Liver (tissue), 9 donors: ENCODE results near the gene SDK2. TPM values are rescaled to one million over a fixed set of nuclear protein-coding genes. Genes with fewer than 3 reads are reported as not detected.

ENCODE experiments used
- DNase-seq: peaks from one replicate; pipeline ENCODE4 v3.0.0-alpha.2; 2017; ENCODE audit warnings: low spot score
- H3K27ac ChIP-seq, 2 donors: one replicate each; pipeline ENCODE4 v1.7.0; 2013; ENCODE audit warnings: inconsistent platforms in 2 of 2, low read length in 2 of 2, control low read depth in 1 of 2, low read depth in 1 of 2, mild to moderate bottlenecking in 1 of 2
- H3K27me3 ChIP-seq, 4 donors: one replicate each; pipeline versions ENCODE4 v1.6.1 to v1.7.0; 2013; ENCODE audit warnings: low read length in 3 of 4, inconsistent platforms in 1 of 4, mild to moderate bottlenecking in 1 of 4, moderate library complexity in 1 of 4; ENCODE audit not compliant: control insufficient read depth in 4 of 4, insufficient read depth in 4 of 4
- H3K36me3 ChIP-seq, 4 donors: one replicate each; pipeline versions ENCODE4 v1.6.1 to v1.7.0; 2013; ENCODE audit warnings: low read length in 3 of 4, mild to moderate bottlenecking in 3 of 4, low read depth in 1 of 4, moderate library complexity in 1 of 4; ENCODE audit not compliant: control insufficient read depth in 4 of 4, insufficient read depth in 3 of 4
- H3K4me1 ChIP-seq, 4 donors: one replicate each; pipeline versions ENCODE4 v1.6.1 to v1.7.0; 2013; ENCODE audit warnings: low read length in 3 of 4, mild to moderate bottlenecking in 3 of 4, moderate library complexity in 1 of 4; ENCODE audit not compliant: control insufficient read depth in 4 of 4, insufficient read depth in 4 of 4
- H3K4me3 ChIP-seq, 3 donors: one replicate each; pipeline versions ENCODE4 v1.6.1 to v1.7.0; 2013; ENCODE audit warnings: low read length in 3 of 3, control low read depth in 1 of 3, low read depth in 1 of 3, mild to moderate bottlenecking in 1 of 3
- H3K9ac ChIP-seq, 2 donors: one replicate each; pipeline ENCODE4 v1.7.0; 2013; ENCODE audit warnings: low read length in 2 of 2, mild to moderate bottlenecking in 2 of 2, moderate library complexity in 2 of 2, control low read depth in 1 of 2, low read depth in 1 of 2
- H3K9me3 ChIP-seq, 4 donors: one replicate each; pipeline versions ENCODE4 v1.6.1 to v1.7.0; 2013; ENCODE audit warnings: low read length in 3 of 4; ENCODE audit not compliant: control insufficient read depth in 4 of 4
- ATF3 ChIP-seq: IDR thresholded peaks from 2 replicates; pipeline ENCODE4 v1.6.1; 2016; ENCODE audit warnings: antibody characterized with exemption
- CTCF ChIP-seq: fragments of 150-350 bp; IDR thresholded peaks from 2 replicates; pipeline ENCODE4 v1.5.1; 2017; ENCODE audit warnings: improper control_type of control experiment, low read depth, low read length; ENCODE audit not compliant: missing input control
- FOXA1 ChIP-seq: IDR thresholded peaks from 2 replicates; pipeline ENCODE4 v1.6.1; 2016; ENCODE audit warnings: antibody characterized with exemption
- FOXA2 ChIP-seq: IDR thresholded peaks from 2 replicates; pipeline ENCODE4 v1.6.1; 2016; ENCODE audit warnings: antibody characterized with exemption
- HNF4A ChIP-seq, 2 donors: conservative IDR thresholded peaks; 2 replicates each; pipeline ENCODE4 v1.6.1; 2016; ENCODE audit warnings: antibody characterized with exemption in 2 of 2, mild to moderate bottlenecking in 2 of 2
- HNF4G ChIP-seq: IDR thresholded peaks from 2 replicates; pipeline ENCODE4 v1.6.1; 2016; ENCODE audit warnings: antibody characterized with exemption
- JUND ChIP-seq, 2 donors: IDR thresholded peaks; 2 replicates each; pipeline ENCODE4 v1.6.1; 2016; ENCODE audit warnings: antibody characterized with exemption in 2 of 2
- MAX ChIP-seq: IDR thresholded peaks from 2 replicates; pipeline ENCODE4 v1.6.1; 2016; ENCODE audit warnings: antibody characterized with exemption
- NR2F2 ChIP-seq: IDR thresholded peaks from 2 replicates; pipeline ENCODE4 v1.6.1; 2016; ENCODE audit warnings: antibody characterized with exemption
- RAD21 ChIP-seq, 2 donors: IDR thresholded peaks; 2 replicates each; pipeline ENCODE4 v1.6.1; 2016; ENCODE audit warnings: antibody characterized with exemption in 2 of 2, mild to moderate bottlenecking in 2 of 2
- REST ChIP-seq: IDR thresholded peaks from 2 replicates; pipeline ENCODE4 v1.6.1; 2016; ENCODE audit warnings: antibody characterized with exemption, mild to moderate bottlenecking
- RXRA ChIP-seq, 2 donors: IDR thresholded peaks; 2 replicates each; pipeline ENCODE4 v1.6.1; 2017 to 2018; ENCODE audit warnings: antibody characterized with exemption in 2 of 2, mild to moderate bottlenecking in 1 of 2
- SP1 ChIP-seq: IDR thresholded peaks from 2 replicates; pipeline ENCODE4 v1.6.1; 2018; ENCODE audit warnings: antibody characterized with exemption, mild to moderate bottlenecking
- TAF1 ChIP-seq: conservative IDR thresholded peaks from 2 replicates; pipeline ENCODE4 v1.6.1; 2016; ENCODE audit warnings: antibody characterized with exemption, mild to moderate bottlenecking
- YY1 ChIP-seq: IDR thresholded peaks from 2 replicates; pipeline ENCODE4 v1.6.1; 2016; ENCODE audit warnings: antibody characterized with exemption, mild to moderate bottlenecking
- ZBTB33 ChIP-seq: IDR thresholded peaks from 2 replicates; pipeline ENCODE4 v1.6.1; 2016; ENCODE audit warnings: antibody characterized with exemption
- WGBS: extraction: QIAGEN DNeasy Blood & Tissue Kit; methylation state at CpG from one replicate; pipeline ENCODE4 v1.1.7; 2013; 5-methylcytosine and 5-hydroxymethylcytosine counted together
- polyA plus RNA-seq, 2 donors: library from polyadenylated mRNA; stranded (reverse) in 1 of 2; unstranded in 1 of 2; fragments of 200-250 nt in 1 of 2; fragments of >200 nt in 1 of 2; fragmentation: Nextera tagmentation in 1 of 2; extraction: Ambion mirVana in 1 of 2; gene quantifications; one replicate each; pipeline versions ENCODE4 v1.2.1 to v1.2.3, GENCODE V29; 2013 to 2015
- total RNA-seq, 2 donors: library from RNA; depleted of rRNA; stranded (reverse); fragments of >200 nt; gene quantifications; one replicate each; pipeline ENCODE4 v1.2.3, GENCODE V29; 2014
- donor health status: healthy.
- donor health status: healthy.
- donor health status: healthy.
- donor health status: healthy.
- donor health status: healthy.

Gene SDK2
- total and polyA plus RNA-seq, 4 donors: 0.05 to 0.42 (median 0.10) TPM

GRCh38 chr17:73437826-73438225 lies 206.4 kb downstream of the SDK2 start:
- Histone ChIP-seq H3K9ac (no peak overlapping the region), H3K27ac (no peak overlapping the region), H3K4me3 (no peak overlapping the region), H3K36me3 (no peaks in the 10 kb centered on the region), H3K4me1 (no peaks in the 10 kb centered on the region), H3K9me3 (no peaks in the 10 kb centered on the region), H3K27me3 (no peaks in the 10 kb centered on the region)
- no peak for TF ChIP-seq HNF4G
- TF ChIP-seq ZBTB33: no peak
- no peak for TF ChIP-seq NR2F2
- no peak for TF ChIP-seq HNF4A (conservative IDR thresholded peaks at IDR 0.05)
- no peak for TF ChIP-seq REST
- TF ChIP-seq YY1: no peak
- no peak for TF ChIP-seq JUND (IDR thresholded peaks at IDR 0.05)
- no peak for TF ChIP-seq FOXA2
- TF ChIP-seq RAD21 (IDR thresholded peaks at IDR 0.05): no peak
- TF ChIP-seq CTCF: no peak
- no peak for TF ChIP-seq RXRA (IDR thresholded peaks at IDR 0.05)
- no peak for TF ChIP-seq ATF3
- no peak for DNase-seq
- whole genome bisulfite sequencing: 82% methylated on average over 16 of the region's 16 CpGs

- Histone ChIP-seq H3K4me1 (no peaks in the 10 kb centered on the region), H3K9ac (no peak overlapping the region), H3K9me3 (no peaks in the 10 kb centered on the region), H3K27ac (no peak overlapping the region), H3K36me3 (no peaks in the 10 kb centered on the region), H3K4me3 (no peak overlapping the region), H3K27me3 (no peaks in the 10 kb centered on the region)
- DNase-seq: no peak
- WGBS: 67% methylated on average over 10 of the region's 10 CpGs
- no peak for TF ChIP-seq JUND (IDR thresholded peaks at IDR 0.05)
- TF ChIP-seq ATF3: no peak
- TF ChIP-seq FOXA1: no peak
- no peak for TF ChIP-seq TAF1
- TF ChIP-seq MAX: no peak
- TF ChIP-seq CTCF: no peak
- no peak for TF ChIP-seq HNF4A (conservative IDR thresholded peaks at IDR 0.05)
- TF ChIP-seq NR2F2: no peak
- no peak for TF ChIP-seq SP1
- TF ChIP-seq ZBTB33: no peak
These were observed 207.3 kb downstream of the SDK2 start for GRCh38 chr17:73436954-73437353.
